Activated CD8-positive, alpha-beta T cell treated with anti-CD3 and anti-CD28 coated beads for 36 hours (primary cell): Measurements from ENCODE around the gene PAMR1. TPM values are rescaled to one million over a fixed set of nuclear protein-coding genes. Genes with fewer than 3 reads are reported as not detected.
A peak's percentile ranks its signal among the peaks of the same experiment; 100 is the strongest.

Source experiments
- ATAC-seq: fragments of 200-7000 bp; cut with Tn5 transposase; one replicate; pipeline ENCODE4 v1.10.0; 2021; ENCODE audit warnings: mild to moderate bottlenecking, moderate library complexity
- CTCF ChIA-PET: fragments of 350-600 bp; sonication (Branson Sonifier 250); formaldehyde crosslinking; loops from one replicate; lab custom pipeline; 2021; ENCODE audit warnings: antibody characterized with exemption; lab: Charles Lee
- POLR2A ChIA-PET: fragments of 350-600 bp; sonication (Branson Sonifier 250); formaldehyde crosslinking; loops from one replicate; lab custom pipeline; 2021; ENCODE audit warnings: antibody characterized with exemption; lab: Charles Lee
- DNase-seq: peaks from one replicate; pipeline ENCODE4 v3.0.0-alpha.2; 2020
- H3K27ac Mint-ChIP-seq: one replicate; pipeline ENCODE4 v1.8.0; 2021; ENCODE audit warnings: mild to moderate bottlenecking, mixed read lengths
- H3K27me3 Mint-ChIP-seq: one replicate; pipeline ENCODE4 v1.8.0; 2021; ENCODE audit warnings: mixed read lengths
- H3K36me3 Mint-ChIP-seq: one replicate; pipeline ENCODE4 v1.8.0; 2021; ENCODE audit warnings: low read depth, mixed read lengths
- H3K4me1 Mint-ChIP-seq: one replicate; pipeline ENCODE4 v1.8.0; 2021; ENCODE audit warnings: low read depth, mixed read lengths
- H3K4me3 Mint-ChIP-seq: one replicate; pipeline ENCODE4 v1.8.0; 2021; ENCODE audit warnings: mild to moderate bottlenecking, moderate library complexity, mixed read lengths
- H3K9me3 Mint-ChIP-seq: one replicate; pipeline ENCODE4 v1.8.0; 2021; ENCODE audit warnings: mixed read lengths
- intact Hi-C: fragments of 100-400 bp; cut with micrococcal nuclease; formaldehyde crosslinking; loops from one replicate; pipeline ENCODE4 v1.10.0; 2022
- total RNA-seq, 2 experiments: library from RNA; stranded (reverse); gene quantifications; one replicate each; pipeline ENCODE4 v1.2.3, GENCODE V29; 2021
- TF ChIP-seq, protein P1 (sequence below): fragments of 200-600 bp; IDR thresholded peaks from one replicate; pipeline ENCODE4 v1.8.0; 2022; ENCODE audit warnings: antibody characterized with exemption, mild to moderate bottlenecking

PAMR1 gene
- total RNA-seq, 2 experiments from 2014 or later = not detected

DNA sequence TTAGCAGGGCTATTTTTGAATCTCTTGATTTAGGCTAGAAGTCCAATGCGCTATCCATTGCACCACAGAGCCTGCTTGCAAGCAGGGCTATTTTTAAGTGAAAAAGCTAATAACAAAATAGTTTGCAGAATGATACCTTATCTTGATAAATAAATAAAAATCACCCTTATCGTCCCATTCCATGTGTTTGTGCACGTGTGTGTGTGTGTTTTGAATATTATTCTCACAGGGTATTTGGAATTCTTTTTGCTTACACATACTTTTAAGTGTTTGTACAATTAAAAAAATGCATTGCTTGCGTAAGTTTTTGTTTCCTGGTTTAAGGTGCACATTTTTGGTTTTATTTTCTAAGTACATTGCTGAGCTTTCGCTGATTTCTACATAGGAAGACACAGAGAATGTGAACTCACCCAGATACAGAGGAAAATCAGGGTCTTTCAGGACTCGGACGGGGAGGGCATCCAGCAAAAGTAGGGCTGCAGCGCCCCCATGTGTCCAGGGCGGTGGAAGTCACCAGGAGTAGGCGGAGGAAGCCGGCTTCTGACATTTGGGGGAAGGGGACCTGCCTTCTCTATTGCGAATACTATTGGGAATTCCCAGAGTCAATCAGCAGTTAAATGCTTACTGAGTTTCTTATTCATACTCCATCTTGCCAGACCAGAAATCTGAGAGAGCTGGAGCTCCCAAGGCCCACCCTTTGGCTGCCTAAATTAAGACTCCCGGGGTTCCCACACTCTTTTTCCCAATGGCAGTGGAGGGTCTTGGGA lies 133.3 kb downstream of the PAMR1 start:
- intact Hi-C loops = loop anchor here (1.0 to 5.0 kb wide), 5 partner anchors 150 to 805 kb away; no protein-coding TSS in a partner anchor
- Mint-ChIP-seq H3K9me3 (no peaks in the 10 kb centered on the region), H3K4me3 (no peak overlapping the region), H3K27ac (no peak overlapping the region), H3K36me3 (no peaks in the 10 kb centered on the region), H3K27me3 (no peaks in the 10 kb centered on the region), H3K4me1 (peaks cover 26% of the 10 kb centered on the region)
- DNase-seq = peak; percentile 88
- POLR2A ChIA-PET = interaction anchor here (0.6 kb wide), 1 partner anchor 414 kb away, joined by 3 read pairs; no protein-coding TSS in a partner anchor
- CTCF ChIA-PET = interaction anchor here (0.6 to 7.6 kb wide), 72 partner anchors 9 to 924 kb away, joined by 3 to 144 read pairs (median 4); partner anchors contain the start of gene ELF5
- TF ChIP-seq, protein P1, sequence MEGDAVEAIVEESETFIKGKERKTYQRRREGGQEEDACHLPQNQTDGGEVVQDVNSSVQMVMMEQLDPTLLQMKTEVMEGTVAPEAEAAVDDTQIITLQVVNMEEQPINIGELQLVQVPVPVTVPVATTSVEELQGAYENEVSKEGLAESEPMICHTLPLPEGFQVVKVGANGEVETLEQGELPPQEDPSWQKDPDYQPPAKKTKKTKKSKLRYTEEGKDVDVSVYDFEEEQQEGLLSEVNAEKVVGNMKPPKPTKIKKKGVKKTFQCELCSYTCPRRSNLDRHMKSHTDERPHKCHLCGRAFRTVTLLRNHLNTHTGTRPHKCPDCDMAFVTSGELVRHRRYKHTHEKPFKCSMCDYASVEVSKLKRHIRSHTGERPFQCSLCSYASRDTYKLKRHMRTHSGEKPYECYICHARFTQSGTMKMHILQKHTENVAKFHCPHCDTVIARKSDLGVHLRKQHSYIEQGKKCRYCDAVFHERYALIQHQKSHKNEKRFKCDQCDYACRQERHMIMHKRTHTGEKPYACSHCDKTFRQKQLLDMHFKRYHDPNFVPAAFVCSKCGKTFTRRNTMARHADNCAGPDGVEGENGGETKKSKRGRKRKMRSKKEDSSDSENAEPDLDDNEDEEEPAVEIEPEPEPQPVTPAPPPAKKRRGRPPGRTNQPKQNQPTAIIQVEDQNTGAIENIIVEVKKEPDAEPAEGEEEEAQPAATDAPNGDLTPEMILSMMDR = peak; percentile 99
- ATAC-seq = peak; percentile 81

GRCh38 chr11:35390737-35391682 lies 134.4 kb downstream of the PAMR1 start:
- POLR2A ChIA-PET = interaction anchor here (0.6 to 1.3 kb wide), 2 partner anchors 213 to 323 kb away, joined by 3 read pairs; no protein-coding TSS in a partner anchor
- DNase-seq = peak; percentile 73
- Mint-ChIP-seq H3K27ac (no peak overlapping the region), H3K4me1 (peaks cover 28% of the 10 kb centered on the region), H3K27me3 (no peaks in the 10 kb centered on the region), H3K9me3 (no peaks in the 10 kb centered on the region), H3K36me3 (no peaks in the 10 kb centered on the region), H3K4me3 (no peak overlapping the region)
- intact Hi-C loops = loop anchor here (5.0 kb wide), 4 partner anchors 149 to 804 kb away; no protein-coding TSS in a partner anchor
- ATAC-seq = peak; percentile 81
- CTCF ChIA-PET = interaction anchor here (0.7 to 7.6 kb wide), 55 partner anchors 7 to 923 kb away, joined by 3 to 144 read pairs (median 4); partner anchors contain the start of gene ELF5
- TF ChIP-seq, protein P1 = no peak

DNA sequence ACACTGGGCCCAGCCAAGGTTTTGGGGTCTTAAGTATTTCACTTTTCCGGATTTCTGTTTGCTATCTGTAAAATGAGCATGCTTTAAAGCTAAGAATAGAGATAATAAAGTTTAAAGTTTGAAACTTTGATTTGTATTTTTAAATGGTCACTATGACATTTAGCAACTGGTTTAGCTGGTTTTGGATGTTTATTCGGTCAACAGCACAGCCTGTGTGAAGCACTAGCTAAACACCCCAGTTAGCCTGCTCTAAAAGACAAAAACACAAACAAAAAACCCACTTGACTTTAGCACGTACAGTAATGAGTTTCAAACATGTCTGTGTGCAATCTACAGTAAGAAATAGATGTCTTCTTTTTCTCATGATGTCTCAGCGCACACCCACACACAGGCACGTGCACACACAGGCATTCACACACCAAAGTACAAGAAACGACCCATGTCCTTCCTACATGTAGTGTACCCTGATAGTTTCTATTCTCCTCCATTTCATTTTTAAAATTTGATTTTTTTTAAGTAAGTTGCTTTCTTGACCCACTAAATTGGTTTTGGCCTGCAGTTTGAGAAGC lies 135.4 kb downstream of the PAMR1 start:
- no peak overlapping the region for H3K27ac Mint-ChIP-seq
- DNase-seq (peak; percentile 51), ATAC-seq (no peak)
- H3K4me3 Mint-ChIP-seq = no peak overlapping the region
- intact Hi-C loops = loop anchor here (5.0 kb wide), 4 partner anchors 148 to 803 kb away; no protein-coding TSS in a partner anchor
- H3K9me3 Mint-ChIP-seq = peaks cover 2% of the 10 kb centered on the region
- no peaks in the 10 kb centered on the region for H3K36me3 Mint-ChIP-seq
- ChIA-PET CTCF (interaction anchor here (1.0 to 7.6 kb wide), 7 partner anchors 66 to 464 kb away, joined by 3 to 144 read pairs (median 8); no protein-coding TSS in a partner anchor), POLR2A (interaction anchor here (1.1 to 1.3 kb wide), 2 partner anchors 10 to 212 kb away, joined by 3 read pairs; no protein-coding TSS in a partner anchor)
- TF ChIP-seq, protein P1 = no peak
- peaks cover 28% of the 10 kb centered on the region for H3K4me1 Mint-ChIP-seq
- H3K27me3 Mint-ChIP-seq = no peaks in the 10 kb centered on the region

GRCh38 chr11:35389112-35389511 lies 136.3 kb downstream of the PAMR1 start:
- Mint-ChIP-seq H3K27me3 (no peaks in the 10 kb centered on the region), H3K4me1 (peaks cover 28% of the 10 kb centered on the region), H3K27ac (no peak overlapping the region), H3K4me3 (no peak overlapping the region), H3K9me3 (peaks cover 3% of the 10 kb centered on the region), H3K36me3 (no peaks in the 10 kb centered on the region)
- TF ChIP-seq, protein P1 = no peak
- ChIA-PET CTCF (interaction anchor here (1.0 to 7.6 kb wide), 7 partner anchors 65 to 548 kb away, joined by 3 to 144 read pairs (median 8); no protein-coding TSS in a partner anchor), POLR2A (interaction anchor here (1.1 kb wide), 1 partner anchor 9 kb away, joined by 3 read pairs; no protein-coding TSS in a partner anchor)
- DNase-seq (no peak), ATAC-seq (no peak)
- intact Hi-C loops = no loop called here
